Measurements from ENCODE around the gene INSC.

DNA sequence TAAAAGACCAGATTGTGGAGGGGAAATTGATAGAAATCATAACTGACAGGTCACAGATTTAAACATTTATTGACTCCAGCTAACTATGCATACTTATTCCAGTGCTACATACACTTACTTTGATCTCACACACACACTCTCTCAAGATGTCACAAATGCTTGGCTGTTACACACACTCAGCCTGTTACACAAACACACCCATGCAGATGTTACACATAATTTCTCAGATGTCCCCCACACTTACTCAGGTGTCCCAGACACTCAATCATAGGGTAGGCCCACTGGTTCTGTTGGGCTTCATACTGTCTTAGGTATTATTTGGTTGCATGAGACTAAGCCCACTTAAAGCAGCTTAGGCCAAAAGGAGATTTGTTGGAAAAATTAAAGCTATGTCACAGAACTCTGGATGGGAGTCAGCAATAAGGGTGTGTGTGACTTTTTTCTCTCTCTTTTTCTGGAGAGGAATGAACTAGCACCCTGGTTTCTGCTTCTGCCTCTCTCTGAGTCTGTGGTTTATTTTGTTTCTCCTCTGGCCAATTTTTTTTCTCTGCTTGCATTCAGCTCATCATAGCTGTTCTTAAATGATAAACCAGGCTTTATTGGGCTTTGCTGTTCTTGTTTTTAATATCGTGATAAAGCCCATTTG is 179.4 kb downstream of the INSC start:
- TF ChIP-seq, protein P1, sequence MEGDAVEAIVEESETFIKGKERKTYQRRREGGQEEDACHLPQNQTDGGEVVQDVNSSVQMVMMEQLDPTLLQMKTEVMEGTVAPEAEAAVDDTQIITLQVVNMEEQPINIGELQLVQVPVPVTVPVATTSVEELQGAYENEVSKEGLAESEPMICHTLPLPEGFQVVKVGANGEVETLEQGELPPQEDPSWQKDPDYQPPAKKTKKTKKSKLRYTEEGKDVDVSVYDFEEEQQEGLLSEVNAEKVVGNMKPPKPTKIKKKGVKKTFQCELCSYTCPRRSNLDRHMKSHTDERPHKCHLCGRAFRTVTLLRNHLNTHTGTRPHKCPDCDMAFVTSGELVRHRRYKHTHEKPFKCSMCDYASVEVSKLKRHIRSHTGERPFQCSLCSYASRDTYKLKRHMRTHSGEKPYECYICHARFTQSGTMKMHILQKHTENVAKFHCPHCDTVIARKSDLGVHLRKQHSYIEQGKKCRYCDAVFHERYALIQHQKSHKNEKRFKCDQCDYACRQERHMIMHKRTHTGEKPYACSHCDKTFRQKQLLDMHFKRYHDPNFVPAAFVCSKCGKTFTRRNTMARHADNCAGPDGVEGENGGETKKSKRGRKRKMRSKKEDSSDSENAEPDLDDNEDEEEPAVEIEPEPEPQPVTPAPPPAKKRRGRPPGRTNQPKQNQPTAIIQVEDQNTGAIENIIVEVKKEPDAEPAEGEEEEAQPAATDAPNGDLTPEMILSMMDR (IDR thresholded peaks at IDR 0.05) = no peak
- no peak for TF ChIP-seq POLR2AphosphoS5 (IDR thresholded peaks at IDR 0.05)

All from prostate gland (tissue), 2 donors.